H9 (cell line): ENCODE results near the gene UCHL1. TPM values are rescaled to one million over a fixed set of nuclear protein-coding genes. Genes with fewer than 3 reads are reported as not detected.

ENCODE experiments used
- DNase-seq: peaks from one replicate; pipeline ENCODE4 v3.0.0-alpha.2; 2017
- H2AFZ ChIP-seq: one replicate; pipeline ENCODE4 v1.6.1; 2013; ENCODE audit warnings: mild to moderate bottlenecking, low read length, control low read depth, moderate library complexity
- H2AK5ac ChIP-seq: 2 replicates; pipeline ENCODE4 v1.6.1; 2013; ENCODE audit warnings: low read length, control low read depth, mixed read lengths; ENCODE audit not compliant: insufficient read length
- H2BK120ac ChIP-seq: one replicate; pipeline ENCODE4 v1.6.1; 2013; ENCODE audit warnings: low read depth, mild to moderate bottlenecking, low read length, control low read depth, inconsistent platforms; ENCODE audit not compliant: poor library complexity, severe bottlenecking
- H2BK12ac ChIP-seq: 2 replicates; pipeline ENCODE4 v1.6.1; 2013; ENCODE audit warnings: low read length, control low read depth, mixed read lengths, low read depth; ENCODE audit not compliant: insufficient read length
- H2BK15ac ChIP-seq: 2 replicates; pipeline ENCODE4 v1.6.1; 2013; ENCODE audit warnings: low read depth, low read length, control low read depth
- H2BK20ac ChIP-seq: one replicate; pipeline ENCODE4 v1.6.1; 2013; ENCODE audit warnings: low read depth, mild to moderate bottlenecking, low read length, control low read depth, inconsistent platforms; ENCODE audit not compliant: poor library complexity, severe bottlenecking
- H2BK5ac ChIP-seq: 2 replicates; pipeline ENCODE4 v1.6.1; 2013; ENCODE audit warnings: low read length, control low read depth, mixed read lengths; ENCODE audit not compliant: insufficient read length
- H3K14ac ChIP-seq: 2 replicates; pipeline ENCODE4 v1.6.1; 2013; ENCODE audit warnings: low read length, control low read depth; ENCODE audit not compliant: insufficient read depth
- H3K18ac ChIP-seq: 2 replicates; pipeline ENCODE4 v1.6.1; 2013; ENCODE audit warnings: low read depth, mild to moderate bottlenecking, mixed read lengths, low read length, control low read depth; ENCODE audit not compliant: insufficient read length
- H3K23ac ChIP-seq: 2 replicates; pipeline ENCODE4 v1.6.1; 2013; ENCODE audit warnings: low read length, control low read depth, mixed read lengths, low read depth; ENCODE audit not compliant: insufficient read length
- H3K23me2 ChIP-seq: 2 replicates; pipeline ENCODE4 v1.6.1; 2013; ENCODE audit warnings: low read depth, mild to moderate bottlenecking, mixed read lengths, low read length, control low read depth; ENCODE audit not compliant: insufficient read length, poor library complexity, severe bottlenecking
- H3K27ac ChIP-seq: 2 replicates; pipeline ENCODE4 v1.5.1; 2013; ENCODE audit warnings: low read length, control low read depth, mixed read lengths, low read depth; ENCODE audit not compliant: insufficient read length
- H3K27me3 ChIP-seq: 2 replicates; pipeline ENCODE4 v1.6.1; 2013; ENCODE audit warnings: low read length, control low read depth, inconsistent platforms; ENCODE audit not compliant: insufficient read depth
- H3K4ac ChIP-seq: 2 replicates; pipeline ENCODE4 v1.6.1; 2013; ENCODE audit warnings: low read depth, mild to moderate bottlenecking, control low read depth, inconsistent platforms, low read length, moderate library complexity
- H3K4me1 ChIP-seq: 2 replicates; pipeline ENCODE4 v1.6.1; 2013; ENCODE audit warnings: low read length, control low read depth, inconsistent platforms; ENCODE audit not compliant: insufficient read depth
- H3K4me2 ChIP-seq: 2 replicates; pipeline ENCODE4 v1.6.1; 2013; ENCODE audit warnings: low read length, control low read depth, mixed read lengths; ENCODE audit not compliant: insufficient read length, insufficient read depth
- H3K56ac ChIP-seq: 2 replicates; pipeline ENCODE4 v1.6.1; 2013; ENCODE audit warnings: low read depth, mild to moderate bottlenecking, mixed read lengths, low read length, control low read depth; ENCODE audit not compliant: insufficient read length
- H3K79me1 ChIP-seq: 2 replicates; pipeline ENCODE4 v1.6.1; 2013; ENCODE audit warnings: low read depth, mild to moderate bottlenecking, moderate library complexity, low read length, control low read depth, inconsistent platforms; ENCODE audit not compliant: insufficient read depth, poor library complexity, severe bottlenecking
- H3K79me2 ChIP-seq: 2 replicates; pipeline ENCODE4 v1.6.1; 2013; ENCODE audit warnings: low read length, control low read depth, inconsistent platforms; ENCODE audit not compliant: insufficient read depth
- H3K9ac ChIP-seq: 2 replicates; pipeline ENCODE4 v1.6.1; 2013; ENCODE audit warnings: low read length, control low read depth, mixed read lengths; ENCODE audit not compliant: insufficient read length; ENCODE audit errors: extremely low read depth
- H3K9me3 ChIP-seq: one replicate; pipeline ENCODE4 v1.6.1; 2013; ENCODE audit warnings: low read depth, low read length, inconsistent platforms; ENCODE audit not compliant: control insufficient read depth
- H3T11ph ChIP-seq: one replicate; pipeline ENCODE4 v1.6.1; 2013; ENCODE audit warnings: mild to moderate bottlenecking, low read length, control low read depth, inconsistent platforms
- H4K20me1 ChIP-seq: one replicate; pipeline ENCODE4 v1.6.1; 2013; ENCODE audit not compliant: control insufficient read depth, insufficient read length, insufficient read depth
- H4K5ac ChIP-seq: 2 replicates; pipeline ENCODE4 v1.6.1; 2013; ENCODE audit warnings: low read depth, mild to moderate bottlenecking, mixed read lengths, low read length, control low read depth; ENCODE audit not compliant: insufficient read length
- H4K8ac ChIP-seq: replicated peaks from 2 replicates; pipeline ENCODE4 v1.6.1; 2013; ENCODE audit warnings: low read length, control low read depth, mixed read lengths, low read depth; ENCODE audit not compliant: insufficient read length
- H4K91ac ChIP-seq: 2 replicates; pipeline ENCODE4 v1.6.1; 2013; ENCODE audit warnings: low read depth, mild to moderate bottlenecking, moderate library complexity, mixed read lengths, low read length, control low read depth; ENCODE audit not compliant: insufficient read length
- H3K27ac Mint-ChIP-seq, 3 experiments: 2 replicates in 2 of 3; 3 replicates in 1 of 3; pipeline ENCODE4 v1.8.0; 2020 to 2021; ENCODE audit warnings: mixed read lengths in 3 of 3, mild to moderate bottlenecking in 1 of 3, moderate library complexity in 1 of 3
- H3K27me3 Mint-ChIP-seq: 2 replicates; pipeline ENCODE4 v1.8.0; 2021; ENCODE audit warnings: low read depth, mild to moderate bottlenecking, moderate library complexity, mixed read lengths
- H3K36me3 Mint-ChIP-seq, 3 experiments: 2 replicates in 2 of 3; 3 replicates in 1 of 3; pipeline ENCODE4 v1.8.0; 2020 to 2021; ENCODE audit warnings: low read depth in 3 of 3, mixed read lengths in 3 of 3; ENCODE audit not compliant: insufficient read depth in 1 of 3
- H3K4me1 Mint-ChIP-seq, 2 experiments: 2 replicates each; pipeline ENCODE4 v1.8.0; 2020; ENCODE audit warnings: mixed read lengths in 2 of 2
- H3K4me3 Mint-ChIP-seq, 2 experiments: 2 replicates in 1 of 2; 3 replicates in 1 of 2; pipeline ENCODE4 v1.8.0; 2020 to 2021; ENCODE audit warnings: mild to moderate bottlenecking in 2 of 2, mixed read lengths in 2 of 2, moderate library complexity in 1 of 2
- H3K9me3 Mint-ChIP-seq, 2 experiments: 2 replicates in 1 of 2; 3 replicates in 1 of 2; pipeline ENCODE4 v1.8.0; 2020; ENCODE audit warnings: mild to moderate bottlenecking in 2 of 2, mixed read lengths in 2 of 2, moderate library complexity in 1 of 2
- CTCF ChIP-seq: fragments of 200-600 bp; sonication (generic); conservative IDR thresholded peaks from 3 replicates; pipeline ENCODE4 v1.8.0; 2021; ENCODE audit warnings: antibody characterized with exemption, mild to moderate bottlenecking
- WGBS: extraction: QIAGEN DNeasy Blood & Tissue Kit; methylation state at CpG from one replicate; pipeline ENCODE4 v1.1.7; 2013; ENCODE audit warnings: missing lambda C conversion rate, low lambda C conversion rate, mixed read lengths; ENCODE audit not compliant: insufficient read length; ENCODE audit errors: extremely low coverage; 5-methylcytosine and 5-hydroxymethylcytosine counted together
- long read RNA-seq: library from polyadenylated mRNA; unstranded; transcript quantifications from one replicate; pipeline ENCODE4 v2.0.0, GENCODE V29; 2020
- total RNA-seq: library from RNA; stranded (reverse); gene quantifications from 2 replicates; pipeline ENCODE4 v1.2.1, GENCODE V29; 2021

UCHL1 gene
- 513 and 522 TPM in 2 replicates for total RNA-seq
- long read RNA-seq, transcript UCHL1-209 (8 exons, 1,119 nt): major isoform, 1,010 of 1,066 reads
- long read RNA-seq, partial matches to known transcripts: 13 of 1,066 reads
- long read RNA-seq, other reads (novel, unspliced or antisense): 40 of 1,066 reads

- H3K9ac ChIP-seq: peak within 1 kb of the TSS; percentile 91
- no peak for TF ChIP-seq CTCF
- no peak within 1 kb of the TSS for H3K23ac ChIP-seq
- H3K23me2 ChIP-seq: peaks cover 13% of the 10 kb centered on the region
- no peak within 1 kb of the TSS for H3K27ac ChIP-seq
- H4K91ac ChIP-seq: no peak within 1 kb of the TSS
- H4K20me1 ChIP-seq: no peaks in the 10 kb centered on the region
- H4K8ac ChIP-seq: no peak within 1 kb of the TSS
- H2AFZ ChIP-seq: no peak within 1 kb of the TSS
- H3K4ac ChIP-seq: no peak within 1 kb of the TSS
- peak; percentile 96 for DNase-seq
- Mint-ChIP-seq H3K4me1 (peaks cover 20 to 30% of the 10 kb centered on the region in 2 experiments), H3K27me3 (peaks cover 2% of the 10 kb centered on the region; the same call in 1 of the 2 replicates), H3K4me3 (peak within 1 kb of the TSS; percentile 89 to 96), H3K9me3 (peaks cover 2 to 3% of the 10 kb centered on the region in 2 experiments; a peak in 2 of 5 replicates), H3K36me3 (peaks cover 34 to 45% (median 40%) of the 10 kb centered on the region in 3 experiments), H3K27ac (peak within 1 kb of the TSS; percentile 90 to 94 (median 94))
- no peak within 1 kb of the TSS for H2BK12ac ChIP-seq
- no peak within 1 kb of the TSS for H2BK20ac ChIP-seq
- no peak within 1 kb of the TSS for H2BK15ac ChIP-seq
- no peaks in the 10 kb centered on the region for H3K79me1 ChIP-seq
- H3K14ac ChIP-seq: peak within 1 kb of the TSS; percentile 55
- H2BK120ac ChIP-seq: no peak within 1 kb of the TSS
- no peak within 1 kb of the TSS for H3T11ph ChIP-seq
- H3K4me2 ChIP-seq: peak within 1 kb of the TSS; percentile 73
- no peaks in the 10 kb centered on the region; the same call in 1 of the 2 replicates for H3K4me1 ChIP-seq
- H3K9me3 ChIP-seq: no peaks in the 10 kb centered on the region
- no peak within 1 kb of the TSS for H2BK5ac ChIP-seq
- peak within 1 kb of the TSS; percentile 49 for H3K18ac ChIP-seq
- H3K27me3 ChIP-seq: no peaks in the 10 kb centered on the region
- no peaks in the 10 kb centered on the region; the same call in 1 of the 2 replicates for H3K79me2 ChIP-seq
- H2AK5ac ChIP-seq: no peak within 1 kb of the TSS
- H4K5ac ChIP-seq: no peak within 1 kb of the TSS
- WGBS: no CpG with 5 or more reads among the region's 55 CpGs
- no peak within 1 kb of the TSS for H3K56ac ChIP-seq
Measured at GRCh38 chr4:41256740-41257256, at the start of gene UCHL1. TSS of gene UCHL1 (plus strand) at chr4:41256928. CDS start at chr4:41256977, 49 bp downstream.
